ENCODE measurements around the gene PLD4.
"Not testable (repeated sequence)": the region's sequence is repeated elsewhere in the genome, so short reads cannot be mapped to it uniquely, and the experiment has no call there.

The PLD4 gene

DNA sequence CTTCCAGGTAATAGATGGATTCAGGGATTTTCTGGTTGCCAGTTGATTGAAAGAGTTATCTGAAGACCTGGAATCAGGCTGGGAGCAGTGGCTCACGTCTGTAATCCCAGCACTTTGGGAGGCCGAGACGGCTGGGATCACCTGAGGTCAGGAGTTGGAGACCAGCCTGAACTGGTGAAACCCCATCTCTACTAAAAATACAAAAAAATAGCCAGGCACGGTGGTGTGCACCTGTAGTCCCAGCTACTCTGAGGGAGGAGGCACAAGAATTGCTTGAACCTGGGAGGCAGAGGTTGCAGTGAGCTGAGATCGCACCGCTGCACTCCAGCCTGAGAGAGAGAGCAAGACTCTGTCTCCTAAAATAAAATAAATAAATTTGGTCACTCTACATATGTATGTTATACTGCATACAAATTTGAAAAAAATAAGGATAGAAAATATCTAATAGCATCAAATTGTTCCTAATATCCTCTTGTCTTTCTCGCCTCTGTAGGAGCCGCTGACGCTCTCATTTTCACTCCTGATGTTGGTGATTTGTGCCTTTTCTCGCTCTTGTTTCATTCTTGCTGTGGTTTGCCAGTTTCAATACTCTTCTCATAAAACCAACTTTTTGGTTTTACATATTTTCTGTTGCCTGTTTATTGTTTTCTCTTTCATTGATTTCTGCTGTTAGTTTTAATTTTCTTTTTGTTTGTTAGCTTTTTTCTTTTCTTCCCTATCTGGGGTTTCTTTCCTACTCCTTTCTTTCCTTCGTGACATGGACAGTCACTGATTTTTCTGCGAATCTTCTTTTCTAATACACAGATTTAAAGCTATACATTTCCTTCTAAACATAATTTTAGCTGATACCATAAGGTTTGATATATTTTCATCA, 23.8 kb upstream of the PLD4 start:
- DNase-seq, result no peak

- DNase-seq, result no peak
Measured at GRCh38 chr14:104903990-104904389, 20.7 kb upstream of the PLD4 start.

- DNase-seq, result not testable (repeated sequence)
Measured at GRCh38 chr14:104904650-104905578, 19.8 kb upstream of the PLD4 start.

GRCh38 chr14:104905579-104905933, 19.1 kb upstream of the PLD4 start:
- not testable (repeated sequence) for DNase-seq

DNA sequence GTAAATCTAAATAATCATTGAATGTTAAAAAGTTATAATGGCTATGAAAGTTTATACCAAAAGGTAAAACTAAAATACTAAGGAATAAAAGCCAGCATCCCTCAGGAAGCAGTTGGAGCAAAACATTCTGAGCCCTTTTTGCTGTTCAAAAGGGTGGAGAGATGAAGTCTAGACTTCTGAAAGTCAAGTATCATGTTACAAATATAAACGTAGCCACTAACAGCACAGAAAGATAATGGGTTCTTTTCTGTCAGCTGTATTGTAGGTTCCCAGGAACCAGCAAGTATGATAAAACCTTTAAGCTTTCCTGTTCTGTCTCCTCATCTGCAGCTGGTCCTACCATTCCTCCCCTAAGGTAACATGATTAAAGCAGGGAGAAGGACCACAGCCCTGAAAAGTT, 16.4 kb upstream of the PLD4 start:
- no peak for DNase-seq

GRCh38 chr14:104912053-104912452, 12.6 kb upstream of the PLD4 start:
- no peak for DNase-seq

GRCh38 chr14:104913435-104913834, 11.2 kb upstream of the PLD4 start:
- no peak for DNase-seq

GRCh38 chr14:104917116-104917515, 7.6 kb upstream of the PLD4 start:
- no peak for DNase-seq

GRCh38 chr14:104917993-104918392, 6.7 kb upstream of the PLD4 start:
- DNase-seq, result no peak

DNA sequence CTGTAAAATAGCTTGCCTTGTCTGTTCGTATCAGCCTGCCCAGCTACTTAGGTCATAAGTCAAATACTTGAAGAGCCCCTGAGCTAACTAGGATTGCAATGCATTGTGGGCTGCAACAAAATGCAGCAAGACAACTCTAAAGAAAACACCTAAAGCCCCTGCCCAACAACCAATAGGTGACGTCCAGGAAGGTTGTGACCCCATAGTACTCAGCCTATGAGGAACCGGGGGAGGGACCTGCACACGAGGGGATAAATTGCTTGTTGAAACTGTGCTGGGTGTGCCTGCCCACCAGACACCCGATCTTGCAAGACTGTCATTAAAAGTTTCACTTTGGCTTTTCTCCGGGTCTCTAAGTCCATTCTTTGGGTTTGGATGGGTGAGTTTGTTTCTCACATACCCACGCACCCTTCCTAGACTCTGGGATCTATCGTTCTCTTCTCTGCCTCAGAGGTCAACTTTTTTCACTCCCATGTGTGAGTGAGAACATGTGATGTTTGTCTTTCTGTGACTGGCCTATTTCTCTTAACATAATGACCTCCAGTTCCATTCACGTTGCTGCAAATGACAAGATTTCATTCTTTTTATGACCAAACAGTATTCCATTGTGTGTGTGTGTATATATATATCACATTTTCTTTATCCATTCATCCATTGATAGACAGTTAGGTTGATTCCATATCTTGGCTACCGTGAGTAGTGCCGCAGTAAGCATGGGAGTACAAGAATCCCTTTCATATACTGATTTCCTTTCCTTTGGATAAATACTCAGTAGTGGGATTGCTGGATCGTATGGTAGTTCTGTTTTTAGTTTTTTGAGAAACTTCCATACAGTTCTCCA, 5.3 kb upstream of the PLD4 start:
- not testable (repeated sequence) for DNase-seq

- DNase-seq, result no peak
Measured at GRCh38 chr14:104919993-104920315, 4.7 kb upstream of the PLD4 start.

DNA sequence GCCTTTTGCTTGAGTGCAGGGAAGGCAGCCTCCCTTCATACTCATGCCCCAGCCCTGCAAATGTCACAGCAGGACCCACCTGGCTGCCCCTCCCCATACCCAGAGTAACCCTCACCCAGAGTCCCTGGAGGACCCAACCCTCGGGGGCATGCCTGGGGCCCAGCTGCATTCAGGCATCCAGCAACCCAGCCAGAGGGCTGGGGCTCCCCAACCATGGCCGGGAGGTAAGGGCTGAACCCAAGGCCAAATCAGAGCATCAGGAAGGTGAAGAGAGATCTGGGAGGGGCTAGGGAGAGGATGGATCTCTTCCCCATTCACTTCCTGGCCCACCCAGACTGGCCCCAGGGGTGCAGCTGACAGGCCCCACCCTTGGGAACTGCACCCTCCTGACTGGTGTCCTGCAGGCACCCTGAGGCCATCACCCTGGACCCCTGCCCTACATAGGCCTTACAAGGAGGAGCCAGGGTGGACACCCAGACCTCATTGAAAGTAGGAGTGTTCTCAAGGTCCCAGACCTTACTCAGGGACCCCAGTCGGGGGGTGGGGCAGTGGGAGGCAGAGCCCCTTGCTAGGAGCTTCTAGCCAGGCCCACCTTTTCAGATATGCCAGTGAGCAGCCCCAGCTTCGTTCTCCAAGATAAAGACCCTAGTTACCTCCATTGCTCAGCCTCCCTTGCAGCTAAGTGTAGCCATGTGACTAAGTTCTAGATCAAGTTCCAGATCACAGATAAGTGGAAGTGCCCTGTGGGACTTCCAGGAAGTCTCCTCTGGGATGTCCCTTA, 849 bp upstream of the PLD4 start:
- no peak for DNase-seq

DNA sequence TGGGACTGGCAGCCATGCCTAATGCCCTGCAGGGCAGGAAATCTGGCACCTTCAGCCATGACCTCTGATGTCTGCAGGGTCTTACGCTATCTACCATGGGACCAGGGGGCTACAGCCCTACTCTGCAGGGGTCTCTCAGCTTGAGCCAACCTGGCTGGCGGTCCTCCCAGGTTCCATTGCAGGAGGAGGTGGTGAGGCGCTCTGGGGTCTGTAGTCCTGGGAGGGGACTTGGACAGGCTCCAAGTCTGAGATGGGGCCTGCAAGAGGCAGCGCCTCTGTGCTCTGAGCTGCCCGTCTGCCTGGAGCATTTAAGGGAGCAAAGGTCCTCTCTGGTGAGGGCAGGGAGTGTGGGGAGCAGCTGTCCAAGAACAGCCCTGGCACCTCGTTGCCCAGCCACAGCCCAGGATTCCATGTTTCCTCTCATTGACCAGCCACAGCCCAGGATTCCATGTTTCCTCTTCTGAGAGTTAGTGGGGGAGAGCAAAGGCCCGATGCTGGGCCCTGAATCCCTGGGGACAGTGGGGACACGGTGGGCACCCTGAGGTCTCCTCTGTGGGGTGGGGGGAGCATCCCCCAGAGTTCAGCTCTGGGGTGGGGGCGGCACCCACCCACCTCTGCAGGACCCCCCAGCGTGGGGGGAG, 655 bp downstream of the PLD4 start:
- no peak for DNase-seq

DNA sequence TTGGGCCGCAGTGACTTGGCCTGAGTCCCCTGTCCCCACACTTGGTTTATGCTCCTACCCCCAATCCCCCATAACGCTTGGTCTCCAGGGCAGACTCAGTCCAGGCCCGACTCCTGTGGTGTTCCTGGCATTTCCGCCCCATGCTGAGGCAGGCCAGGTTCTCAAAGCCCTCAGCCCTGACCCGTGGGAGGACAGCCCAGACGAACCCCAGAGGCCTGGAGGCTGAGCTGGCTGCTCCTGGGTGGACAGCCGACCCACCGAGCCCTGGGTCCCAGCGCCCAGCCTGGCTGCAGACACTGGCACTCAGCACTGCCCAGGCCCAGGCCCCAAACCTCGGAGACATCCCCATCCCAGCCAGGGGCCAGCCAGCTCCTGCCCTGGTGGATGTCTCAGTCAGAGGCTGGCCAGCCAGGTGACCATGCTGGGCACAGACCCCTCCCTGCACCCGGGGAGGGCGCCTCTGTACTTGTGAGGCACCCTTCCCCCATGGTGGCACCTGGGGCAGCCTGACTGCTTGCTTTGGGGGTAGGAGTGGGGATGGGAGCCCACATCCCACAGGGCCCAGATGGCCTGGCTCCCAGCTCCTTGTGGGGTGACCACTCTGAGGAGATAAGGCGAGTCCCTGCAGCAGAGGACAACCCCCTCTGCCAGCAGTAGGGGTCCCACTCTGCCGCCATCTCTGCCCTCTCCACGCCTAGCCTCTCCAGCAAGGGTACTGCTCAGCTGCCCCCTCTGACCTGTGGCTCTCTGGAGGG, 1.4 kb downstream of the PLD4 start:
- DNase-seq, result no peak

GRCh38 chr14:104926619-104927431, 2.1 kb downstream of the PLD4 start:
- DNase-seq, result peak; percentile 54 to 57

- no peak for DNase-seq
Measured at GRCh38 chr14:104927432-104927816, 2.7 kb downstream of the PLD4 start.

- DNase-seq, result no peak
Measured at GRCh38 chr14:104927901-104928300, 3.2 kb downstream of the PLD4 start.

DNA sequence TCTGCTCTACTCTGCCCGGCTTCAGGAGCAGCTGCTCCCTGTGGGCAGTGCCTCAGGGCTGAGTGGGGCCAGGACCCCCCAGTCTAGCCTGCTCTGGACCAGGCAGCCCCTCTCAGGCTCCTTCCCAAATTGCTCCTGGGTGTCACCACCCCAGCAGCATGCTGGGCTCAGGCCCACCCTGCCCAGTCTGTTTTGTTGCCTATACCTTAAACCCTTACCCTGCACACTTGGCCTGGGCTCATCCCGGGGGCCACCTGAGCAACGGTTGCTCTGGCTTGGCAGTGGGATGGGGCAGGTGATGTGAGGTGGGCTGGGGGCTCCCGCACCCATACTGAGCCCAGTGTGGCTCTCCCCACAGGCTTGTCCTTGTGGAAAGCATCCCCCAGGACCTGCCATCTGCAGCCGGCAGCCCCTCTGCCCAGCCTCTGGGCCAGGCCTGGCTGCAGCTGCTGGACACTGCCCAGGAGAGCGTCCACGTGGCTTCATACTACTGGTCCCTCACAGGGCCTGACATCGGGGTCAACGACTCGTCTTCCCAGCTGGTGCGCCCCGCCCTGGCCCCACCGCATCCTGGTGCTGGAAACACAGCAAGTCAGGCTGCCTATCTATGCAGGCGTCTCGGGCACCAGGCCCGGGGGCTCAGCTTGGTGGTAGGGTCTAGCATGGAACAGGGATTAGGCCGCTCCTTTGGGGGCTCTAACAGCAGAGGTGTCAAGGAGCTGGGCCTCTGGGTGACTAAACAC, 3.9 kb downstream of the PLD4 start:
- no peak for DNase-seq

All from inflammatory macrophage treated with lipopolysaccharide for 1 hour (primary cell).